Activated CD4-positive, alpha-beta T cell treated with anti-CD3 and anti-CD28 coated beads, Interleukin-2, Interleukin-6, amounts not matched to agents 100 ng/mL and 50 ng/mL, durations not matched to agents 16 hours and 8 hours (primary cell): ENCODE results near the gene CCDC146.
"Not testable (repeated sequence)": the region's sequence is repeated elsewhere in the genome, so short reads cannot be mapped to it uniquely, and the experiment has no call there.

ENCODE experiments used
- DNase-seq: peaks from one replicate; pipeline ENCODE4 v3.0.0-alpha.2; 2020

Gene CCDC146

GRCh38 chr7:77154917-77155464 is 32.6 kb downstream of the CCDC146 start:
- peak; percentile 8 for DNase-seq

GRCh38 chr7:77155601-77156377 is 33.4 kb downstream of the CCDC146 start:
- peak; percentile 49 for DNase-seq

GRCh38 chr7:77157034-77157433 is 34.6 kb downstream of the CCDC146 start:
- DNase-seq, result not testable (repeated sequence)

GRCh38 chr7:77157446-77157845 is 35.0 kb downstream of the CCDC146 start:
- peak; percentile 36 for DNase-seq

GRCh38 chr7:77171073-77171472 is 48.7 kb downstream of the CCDC146 start:
- not testable (repeated sequence) for DNase-seq

GRCh38 chr7:77172437-77173172 is 50.2 kb downstream of the CCDC146 start:
- DNase-seq, result not testable (repeated sequence)

- DNase-seq, result not testable (repeated sequence)
Observed at GRCh38 chr7:77174418-77174817, 52.0 kb downstream of the CCDC146 start.

GRCh38 chr7:77175274-77175800 is 52.9 kb downstream of the CCDC146 start:
- not testable (repeated sequence) for DNase-seq

GRCh38 chr7:77177321-77177904 is 55.0 kb downstream of the CCDC146 start:
- not testable (repeated sequence) for DNase-seq

GRCh38 chr7:77178024-77178423 is 55.6 kb downstream of the CCDC146 start:
- not testable (repeated sequence) for DNase-seq

GRCh38 chr7:77181015-77181595 is 58.7 kb downstream of the CCDC146 start:
- DNase-seq, result no peak

- DNase-seq, result no peak
Observed at GRCh38 chr7:77181734-77182133, 59.3 kb downstream of the CCDC146 start.

- no peak for DNase-seq
Observed at GRCh38 chr7:77182261-77182660, 59.8 kb downstream of the CCDC146 start.

- no peak for DNase-seq
Observed at GRCh38 chr7:77184463-77184862, 62.0 kb downstream of the CCDC146 start.

- DNase-seq, result no peak
Observed at GRCh38 chr7:77184990-77185389, 62.6 kb downstream of the CCDC146 start.

GRCh38 chr7:77185866-77186265 is 63.5 kb downstream of the CCDC146 start:
- no peak for DNase-seq

- DNase-seq, result no peak
Observed at GRCh38 chr7:77188731-77189437, 66.5 kb downstream of the CCDC146 start.

GRCh38 chr7:77197141-77197540 is 74.7 kb downstream of the CCDC146 start:
- DNase-seq, result no peak

- DNase-seq, result peak; percentile 45
Observed at GRCh38 chr7:77199013-77199966, 76.9 kb downstream of the CCDC146 start, which contains the start of gene FGL2. FGL2 (minus strand) TSS chr7:77199819; CDS start chr7:77199793, 26 bp downstream.

GRCh38 chr7:77200542-77200941 is 78.1 kb downstream of the CCDC146 start:
- no peak for DNase-seq

GRCh38 chr7:77202481-77202976 is 80.1 kb downstream of the CCDC146 start:
- DNase-seq, result peak; percentile 43
